ENCODE results near the gene GARIN5B. TPM values are rescaled to one million over a fixed set of nuclear protein-coding genes. Genes with fewer than 3 reads are reported as not detected.

GARIN5B gene
- total and polyA plus RNA-seq, 7 donors = not detected

DNA sequence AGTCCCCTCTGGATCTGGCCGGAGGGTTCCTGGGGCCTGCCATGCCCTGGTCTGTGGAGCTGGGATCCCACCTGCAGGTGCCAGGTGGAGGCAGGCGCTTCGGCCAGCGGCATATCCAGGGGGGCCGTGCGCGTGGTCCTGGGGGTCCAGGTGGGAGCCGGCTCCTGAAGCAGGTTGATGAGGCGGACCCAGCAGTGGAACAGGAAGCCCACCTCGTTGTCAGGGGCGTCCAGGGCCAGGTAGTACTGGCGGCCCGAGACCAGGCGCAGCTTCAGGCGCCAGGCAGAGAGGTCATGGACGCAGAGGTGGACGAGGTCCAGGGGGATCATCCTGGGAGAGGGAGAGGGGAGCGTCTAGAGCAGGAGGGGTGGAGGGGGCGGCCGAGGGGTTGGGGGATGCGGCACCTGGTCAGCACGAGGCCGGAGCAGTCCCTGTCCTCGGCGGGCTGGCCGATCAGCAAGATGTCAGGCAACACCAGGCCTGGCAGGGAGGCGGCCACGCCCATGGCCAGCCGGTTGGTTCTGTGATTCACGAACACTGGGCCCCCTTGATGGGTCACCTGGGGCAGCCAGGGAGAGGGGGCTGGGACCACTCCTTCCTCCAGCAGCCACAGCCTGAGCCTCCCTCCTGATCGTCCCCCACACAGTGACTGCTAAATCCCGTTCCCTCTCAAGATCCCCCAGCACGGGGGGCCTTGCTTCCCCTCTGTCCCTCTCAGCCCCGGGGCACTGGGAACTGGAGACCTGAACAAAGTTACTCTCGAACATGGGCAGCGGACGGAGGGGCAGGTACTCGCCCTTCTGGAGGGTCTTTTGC lies 678 bp downstream of the GARIN5B start:
- H3K9me3 ChIP-seq = no peaks in the 10 kb centered on the region
- WGBS, 2 donors = 66 to 81% methylated on average over 38 of the region's 38 CpGs
- intact Hi-C loops (cut with DNase I) = no loop called here
- no peak overlapping the region for H3K27ac ChIP-seq
- no peak overlapping the region for H3K4me3 ChIP-seq
- no peak for DNase-seq
- no peaks in the 10 kb centered on the region for H3K4me1 ChIP-seq
- H3K27me3 ChIP-seq = peaks cover 0 to 9% (median 2%) of the 10 kb centered on the region in 3 donors
- TF ChIP-seq, protein P1, sequence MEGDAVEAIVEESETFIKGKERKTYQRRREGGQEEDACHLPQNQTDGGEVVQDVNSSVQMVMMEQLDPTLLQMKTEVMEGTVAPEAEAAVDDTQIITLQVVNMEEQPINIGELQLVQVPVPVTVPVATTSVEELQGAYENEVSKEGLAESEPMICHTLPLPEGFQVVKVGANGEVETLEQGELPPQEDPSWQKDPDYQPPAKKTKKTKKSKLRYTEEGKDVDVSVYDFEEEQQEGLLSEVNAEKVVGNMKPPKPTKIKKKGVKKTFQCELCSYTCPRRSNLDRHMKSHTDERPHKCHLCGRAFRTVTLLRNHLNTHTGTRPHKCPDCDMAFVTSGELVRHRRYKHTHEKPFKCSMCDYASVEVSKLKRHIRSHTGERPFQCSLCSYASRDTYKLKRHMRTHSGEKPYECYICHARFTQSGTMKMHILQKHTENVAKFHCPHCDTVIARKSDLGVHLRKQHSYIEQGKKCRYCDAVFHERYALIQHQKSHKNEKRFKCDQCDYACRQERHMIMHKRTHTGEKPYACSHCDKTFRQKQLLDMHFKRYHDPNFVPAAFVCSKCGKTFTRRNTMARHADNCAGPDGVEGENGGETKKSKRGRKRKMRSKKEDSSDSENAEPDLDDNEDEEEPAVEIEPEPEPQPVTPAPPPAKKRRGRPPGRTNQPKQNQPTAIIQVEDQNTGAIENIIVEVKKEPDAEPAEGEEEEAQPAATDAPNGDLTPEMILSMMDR (IDR thresholded peaks at IDR 0.05) = no peak
- TF ChIP-seq POLR2AphosphoS5 (IDR thresholded peaks at IDR 0.05) (no peak), EP300 (IDR thresholded peaks at IDR 0.05) (no peak), POLR2A (IDR thresholded peaks at IDR 0.05) (no peak)
- H3K36me3 ChIP-seq = no peaks in the 10 kb centered on the region

DNA sequence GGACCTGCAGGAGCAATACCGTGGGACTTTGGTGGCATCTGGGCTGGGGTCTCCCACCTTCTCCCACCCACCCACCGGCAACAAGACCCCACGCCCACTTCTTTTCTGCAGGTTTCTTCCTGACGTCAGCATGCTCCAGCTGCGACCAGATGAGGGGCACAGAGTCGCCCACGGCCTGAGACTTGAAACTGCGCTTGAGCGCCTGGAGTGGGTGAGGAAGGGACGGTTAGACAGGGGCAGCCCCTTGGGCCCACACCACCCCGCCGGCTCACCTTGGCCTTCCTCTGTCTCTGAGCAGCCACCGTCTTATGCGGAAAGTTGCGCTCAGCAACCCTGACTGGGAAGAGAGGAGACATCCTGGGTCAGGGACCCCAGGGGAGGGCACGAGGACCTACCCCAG lies 2.2 kb downstream of the GARIN5B start:
- intact Hi-C loops (cut with DNase I) = no loop called here
- no peak for DNase-seq
- no peaks in the 10 kb centered on the region for H3K9me3 ChIP-seq
- WGBS, 2 donors = 91% methylated on average over 16 of the region's 16 CpGs
- H3K4me1 ChIP-seq = no peaks in the 10 kb centered on the region
- no peak overlapping the region for H3K4me3 ChIP-seq
- no peak overlapping the region for H3K27ac ChIP-seq
- no peaks in the 10 kb centered on the region for H3K36me3 ChIP-seq
- peaks cover 0 to 15% (median 5%) of the 10 kb centered on the region in 3 donors for H3K27me3 ChIP-seq
- no peak for TF ChIP-seq POLR2AphosphoS5 (IDR thresholded peaks at IDR 0.05)
- no peak for TF ChIP-seq EP300 (IDR thresholded peaks at IDR 0.05)
- TF ChIP-seq, protein P1 (IDR thresholded peaks at IDR 0.05) = no peak
- no peak for TF ChIP-seq POLR2A (IDR thresholded peaks at IDR 0.05)

- 78 to 83% methylated on average over 32 of the region's 32 CpGs for WGBS, 2 donors
- no peak for DNase-seq
- Histone ChIP-seq H3K27ac (no peak overlapping the region), H3K36me3 (no peaks in the 10 kb centered on the region), H3K9me3 (no peaks in the 10 kb centered on the region), H3K4me1 (peaks cover 0 to 7% (median 5%) of the 10 kb centered on the region in 4 donors), H3K27me3 (peaks cover 6 to 27% (median 16%) of the 10 kb centered on the region in 3 donors), H3K4me3 (no peak overlapping the region)
- TF ChIP-seq POLR2AphosphoS5 (IDR thresholded peaks at IDR 0.05) = no peak
- no peak for TF ChIP-seq POLR2A (IDR thresholded peaks at IDR 0.05)
- TF ChIP-seq, protein P1 (IDR thresholded peaks at IDR 0.05) = no peak
- TF ChIP-seq EP300 (IDR thresholded peaks at IDR 0.05) = no peak
- intact Hi-C loops (cut with DNase I) = no loop called here
Observed at GRCh38 chr19:55358943-55359908, 3.8 kb downstream of the GARIN5B start.

DNA sequence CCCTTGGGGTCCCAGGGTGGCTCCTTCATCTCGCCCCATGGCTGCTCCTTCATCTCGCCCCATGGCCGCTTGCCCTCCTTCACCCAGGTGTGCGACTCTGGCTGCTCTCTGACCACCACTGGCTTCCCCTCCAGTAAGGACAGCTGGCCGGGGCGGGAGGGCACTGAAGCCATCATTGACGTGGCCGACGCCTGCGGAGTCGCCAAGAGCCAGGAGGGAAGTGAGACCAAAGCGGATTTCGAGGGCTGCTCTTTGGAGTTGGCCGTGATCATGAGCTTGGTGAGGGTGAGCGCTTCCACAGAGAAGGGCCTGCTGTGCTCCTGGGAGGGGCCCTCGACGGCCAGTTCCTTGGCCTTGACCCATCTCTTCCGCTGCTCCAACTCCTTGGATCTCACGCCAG lies 4.6 kb downstream of the GARIN5B start:
- TF ChIP-seq, protein P1 (IDR thresholded peaks at IDR 0.05) = no peak
- no peak for TF ChIP-seq POLR2AphosphoS5 (IDR thresholded peaks at IDR 0.05)
- no peak for TF ChIP-seq EP300 (IDR thresholded peaks at IDR 0.05)
- no peak for TF ChIP-seq POLR2A (IDR thresholded peaks at IDR 0.05)
- H3K4me3 ChIP-seq = no peak overlapping the region
- intact Hi-C loops (cut with DNase I) = no loop called here
- no peaks in the 10 kb centered on the region for H3K9me3 ChIP-seq
- H3K36me3 ChIP-seq = no peaks in the 10 kb centered on the region
- DNase-seq = no peak
- peaks cover 9 to 34% (median 24%) of the 10 kb centered on the region in 3 donors for H3K27me3 ChIP-seq
- no peak overlapping the region for H3K27ac ChIP-seq
- peaks cover 0 to 15% (median 12%) of the 10 kb centered on the region in 4 donors for H3K4me1 ChIP-seq
- 92% methylated on average over 19 of the region's 19 CpGs for WGBS, 2 donors
